ENCODE data around the gene TBPL2.

DNA sequence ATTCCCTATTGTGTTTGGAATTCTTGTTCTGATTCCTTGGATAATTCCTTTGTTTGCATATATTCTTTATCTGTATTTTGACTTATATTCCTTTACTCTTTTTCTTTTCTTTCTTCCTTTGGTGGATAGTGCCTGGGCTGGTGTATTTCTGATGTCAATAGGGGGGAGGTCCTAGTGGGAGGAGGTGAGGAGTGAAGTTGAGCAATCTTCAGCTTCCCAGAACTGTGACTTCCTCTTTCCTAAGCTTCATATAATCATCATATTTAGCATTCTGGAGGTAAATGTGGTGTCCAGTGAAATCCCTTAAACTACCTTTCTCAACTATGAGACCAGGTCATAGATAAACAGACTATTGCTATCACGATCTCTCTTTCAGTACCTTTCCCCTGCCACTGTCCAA is 29.6 kb upstream of the TBPL2 start:
- no peak for TF ChIP-seq EZH2 (IDR thresholded peaks at IDR 0.05; ENCODE audit: borderline replicate concordance, low read length)
- TF ChIP-seq, protein P1, sequence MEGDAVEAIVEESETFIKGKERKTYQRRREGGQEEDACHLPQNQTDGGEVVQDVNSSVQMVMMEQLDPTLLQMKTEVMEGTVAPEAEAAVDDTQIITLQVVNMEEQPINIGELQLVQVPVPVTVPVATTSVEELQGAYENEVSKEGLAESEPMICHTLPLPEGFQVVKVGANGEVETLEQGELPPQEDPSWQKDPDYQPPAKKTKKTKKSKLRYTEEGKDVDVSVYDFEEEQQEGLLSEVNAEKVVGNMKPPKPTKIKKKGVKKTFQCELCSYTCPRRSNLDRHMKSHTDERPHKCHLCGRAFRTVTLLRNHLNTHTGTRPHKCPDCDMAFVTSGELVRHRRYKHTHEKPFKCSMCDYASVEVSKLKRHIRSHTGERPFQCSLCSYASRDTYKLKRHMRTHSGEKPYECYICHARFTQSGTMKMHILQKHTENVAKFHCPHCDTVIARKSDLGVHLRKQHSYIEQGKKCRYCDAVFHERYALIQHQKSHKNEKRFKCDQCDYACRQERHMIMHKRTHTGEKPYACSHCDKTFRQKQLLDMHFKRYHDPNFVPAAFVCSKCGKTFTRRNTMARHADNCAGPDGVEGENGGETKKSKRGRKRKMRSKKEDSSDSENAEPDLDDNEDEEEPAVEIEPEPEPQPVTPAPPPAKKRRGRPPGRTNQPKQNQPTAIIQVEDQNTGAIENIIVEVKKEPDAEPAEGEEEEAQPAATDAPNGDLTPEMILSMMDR (conservative IDR thresholded peaks at IDR 0.05 in 1 of 2, IDR thresholded peaks at IDR 0.05 in 1 of 2; ENCODE audit: extremely low read depth in 1 of 2, insufficient read depth in 1 of 2, low read depth in 1 of 2, low read length in 2 of 2), result no peak

Measured in mammary epithelial cell (primary cell).